Tongue (tissue), 2 donors: ENCODE results near the gene LUM. TPM values are rescaled to one million over a fixed set of nuclear protein-coding genes. Genes with fewer than 3 reads are reported as not detected.
"Not testable (repeated sequence)": the region's sequence is repeated elsewhere in the genome, so short reads cannot be mapped to it uniquely, and the experiment has no call there.

Source experiments
- DNase-seq: peaks from one replicate; pipeline ENCODE4 v3.0.0-alpha.2; 2015
- total RNA-seq: library from RNA; depleted of rRNA; stranded (reverse); fragments of >200 nt; gene quantifications from one replicate; pipeline ENCODE4 v1.2.3, GENCODE V29; 2014

LUM gene
- total RNA-seq, 1 donor from 2014 or later: 449 TPM

DNA sequence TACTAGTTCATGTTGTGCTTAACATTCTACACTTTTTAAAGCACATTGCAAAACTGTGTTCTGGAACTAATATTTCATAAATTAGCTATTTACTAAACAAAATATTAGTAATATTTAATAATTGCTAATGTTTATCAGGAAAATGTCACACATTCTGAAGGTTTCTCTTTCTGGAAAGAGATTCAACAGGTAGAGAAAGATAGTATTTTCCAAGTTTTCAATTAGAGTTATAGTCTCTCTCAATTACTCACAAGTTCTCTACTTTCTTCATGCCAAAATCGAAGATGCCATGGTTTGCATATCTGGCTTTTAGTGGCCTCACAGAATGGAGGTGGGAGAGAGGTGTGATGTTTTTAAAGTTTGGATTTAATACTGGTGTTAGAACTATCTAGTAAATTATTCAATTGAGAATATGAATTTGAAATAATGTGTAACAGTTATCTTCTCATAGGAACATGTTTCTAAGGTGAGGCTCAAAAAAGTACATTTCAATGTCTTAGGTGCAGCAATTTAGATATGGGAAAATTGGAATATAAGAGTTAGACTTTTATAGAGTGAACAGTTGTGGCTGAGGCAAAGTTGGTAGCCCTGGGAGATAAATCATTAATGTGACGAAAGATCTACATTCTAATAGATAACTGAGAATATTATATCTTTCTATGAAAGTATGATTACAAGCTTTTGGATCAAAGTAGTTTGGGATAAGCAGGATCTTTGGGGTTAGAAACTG lies 1.5 kb downstream of the LUM start:
- DNase-seq: no peak

DNA sequence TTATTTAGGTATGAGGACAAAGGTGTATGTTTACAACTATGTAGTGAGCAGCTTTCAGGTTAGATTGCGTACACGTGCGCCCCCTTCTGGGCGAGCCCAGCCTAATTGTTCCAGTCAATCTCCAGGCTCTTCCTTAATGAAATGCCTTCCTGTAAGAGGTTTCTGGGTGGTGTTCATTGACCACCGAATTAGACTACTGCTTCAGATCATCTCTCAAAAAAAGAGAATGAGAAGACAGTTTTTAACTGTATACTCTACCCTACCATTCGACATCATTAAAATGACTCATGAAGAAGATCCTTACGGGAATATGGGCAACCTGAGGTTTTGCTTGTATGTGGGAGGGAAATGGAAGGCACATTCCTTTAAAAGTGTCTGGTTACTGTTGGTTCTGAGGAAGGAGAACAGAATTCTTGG lies 2.1 kb downstream of the LUM start:
- DNase-seq: peak; percentile 77

- no peak for DNase-seq
These were observed 3.0 kb downstream of the LUM start for GRCh38 chr12:91108196-91108755.

- DNase-seq: no peak
These were observed 5.0 kb downstream of the LUM start for GRCh38 chr12:91106283-91106682.

DNA sequence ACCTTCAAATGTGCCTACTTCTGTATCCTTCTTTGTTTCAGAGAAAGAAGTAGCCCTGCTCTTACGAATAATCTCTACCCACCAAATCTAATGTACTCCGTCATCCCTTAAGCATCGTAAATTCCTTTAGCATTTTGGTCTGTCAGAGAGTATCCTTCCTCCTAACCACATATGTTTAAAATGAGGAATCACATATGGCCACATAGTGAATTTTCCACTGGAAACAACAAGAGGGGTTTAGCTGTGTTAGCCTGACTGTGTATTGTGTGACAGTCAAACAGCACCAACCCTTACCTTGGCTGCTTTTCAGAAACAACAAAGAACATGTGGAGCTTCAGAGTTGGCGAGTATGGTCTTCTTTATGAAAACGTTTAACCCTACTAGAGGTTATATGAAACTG lies 5.5 kb downstream of the LUM start:
- DNase-seq: peak; percentile 53

DNA sequence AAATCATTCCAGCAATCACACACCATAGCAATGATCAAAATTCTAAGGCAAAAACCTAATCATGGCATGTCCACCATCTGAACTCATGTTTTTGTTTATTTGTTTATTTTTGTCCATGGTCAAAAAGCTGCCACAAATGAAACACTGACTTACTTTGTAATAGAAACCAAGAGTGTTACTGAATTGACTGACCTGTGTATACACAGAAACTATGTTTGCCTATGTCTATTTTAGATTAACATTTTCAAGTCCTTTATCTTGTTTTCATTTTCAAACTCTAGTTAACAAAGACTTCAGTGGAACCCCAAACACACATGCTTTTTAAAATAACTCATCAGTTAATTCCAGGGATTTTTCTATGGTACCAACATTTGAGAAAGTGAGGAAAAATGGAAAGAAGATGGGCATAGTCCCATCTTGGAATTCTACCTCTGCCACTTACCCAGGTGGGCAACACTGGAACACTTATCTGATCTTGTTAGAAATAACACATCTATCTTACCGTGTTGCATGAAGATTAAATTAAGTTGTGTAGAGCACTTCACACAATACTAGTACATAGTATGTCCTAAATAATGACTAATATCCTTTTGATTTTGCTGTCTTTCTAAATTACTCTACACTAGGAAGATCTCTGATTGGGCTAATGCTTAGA lies 6.4 kb downstream of the LUM start:
- DNase-seq: no peak

DNA sequence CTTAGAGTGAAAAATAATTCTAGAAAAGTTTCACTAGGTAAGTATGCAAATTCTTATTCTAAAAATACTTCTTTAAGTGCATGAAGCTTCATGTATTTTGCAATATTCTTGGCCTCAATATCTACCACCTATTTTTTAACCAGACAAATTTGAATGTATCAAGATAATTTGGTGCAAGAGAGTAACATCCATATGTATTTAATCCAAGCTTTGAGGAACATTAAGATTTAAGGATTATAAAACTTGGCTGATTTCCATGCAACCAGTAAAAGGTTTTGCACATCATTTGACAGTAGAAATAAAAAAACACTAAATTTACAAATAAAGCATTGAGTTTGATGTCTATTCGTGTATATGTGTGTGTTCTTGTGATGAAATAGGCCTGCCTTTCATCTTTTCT lies 7.7 kb downstream of the LUM start:
- DNase-seq: no peak

GRCh38 chr12:91103101-91103500 lies 8.2 kb downstream of the LUM start:
- no peak for DNase-seq

DNA sequence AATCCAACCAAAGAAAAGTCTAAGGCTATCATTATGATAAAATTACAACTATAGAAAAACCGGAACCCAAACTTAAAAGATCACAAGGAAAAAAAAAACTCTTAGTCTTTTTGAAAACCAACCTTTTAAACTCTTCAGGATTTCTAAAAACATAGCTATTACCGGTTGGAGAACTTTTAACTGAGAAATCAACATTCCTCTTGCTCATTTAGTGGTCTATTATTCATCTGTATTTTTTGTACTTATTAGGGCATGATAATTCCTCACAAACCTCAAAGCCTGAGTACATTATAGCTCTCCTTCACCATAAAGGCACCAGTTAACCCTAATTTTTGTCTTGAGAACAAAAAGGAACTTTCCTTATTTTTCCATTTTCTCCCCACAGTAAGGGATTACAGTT lies 10.4 kb downstream of the LUM start:
- DNase-seq: no peak

- DNase-seq: no peak
These were observed 11.5 kb downstream of the LUM start for GRCh38 chr12:91099836-91100235.

DNA sequence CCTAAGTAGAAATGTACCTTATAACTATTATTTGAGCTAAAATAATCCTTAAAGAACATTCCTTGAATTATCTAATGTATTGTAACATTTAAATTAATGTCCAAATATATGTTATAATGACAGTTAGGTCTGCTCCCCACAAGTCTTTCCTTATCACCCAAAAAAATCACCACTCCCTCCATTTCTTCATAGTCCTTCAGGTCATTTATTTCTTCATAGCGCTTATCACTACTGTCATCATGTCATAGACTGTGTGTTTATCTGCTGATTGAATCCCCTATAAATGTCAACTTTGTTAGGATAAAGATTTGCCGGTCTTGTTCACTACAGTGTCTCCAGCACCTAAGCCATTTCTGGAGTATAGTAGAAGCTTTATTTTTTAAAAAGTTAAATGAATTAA lies 12.0 kb downstream of the LUM start:
- DNase-seq: no peak

DNA sequence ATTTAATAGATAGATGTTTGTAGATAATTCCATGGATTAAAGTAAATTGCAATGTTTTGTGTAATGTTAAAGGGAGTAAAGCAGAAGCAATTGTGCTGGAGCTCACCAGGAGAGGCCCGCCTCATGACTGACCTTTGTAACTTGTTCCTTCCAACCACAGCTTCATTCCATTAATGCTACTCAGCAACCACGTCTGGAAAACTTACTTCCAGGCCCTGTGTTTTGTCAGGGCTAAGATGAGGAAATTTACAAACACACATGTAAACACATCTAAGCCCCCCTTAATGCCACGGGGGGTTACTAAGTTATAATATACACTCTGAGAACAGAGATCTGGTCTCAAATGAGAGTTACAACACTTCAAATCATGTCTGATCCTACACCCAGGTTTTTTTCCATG lies 12.4 kb downstream of the LUM start:
- DNase-seq: peak; percentile 21

DNA sequence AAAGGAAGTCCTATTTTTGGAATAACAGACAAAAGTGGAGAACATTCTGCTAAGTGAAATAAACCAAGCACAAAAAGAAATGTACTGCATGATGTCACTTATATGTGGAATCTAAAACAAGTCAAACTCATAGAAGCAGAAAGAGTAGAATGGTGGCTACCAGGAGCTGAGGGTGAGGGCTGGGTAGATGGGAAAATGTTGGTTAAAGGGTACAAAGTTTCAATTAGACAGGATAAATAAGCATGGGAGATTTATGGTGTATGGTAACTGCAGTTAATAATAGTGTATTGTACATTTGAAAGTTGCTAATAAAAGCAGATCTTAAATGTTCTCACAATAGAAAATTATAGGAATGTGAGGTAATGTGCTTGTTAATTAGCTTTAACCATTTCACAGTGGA lies 12.8 kb downstream of the LUM start:
- DNase-seq: no peak

DNA sequence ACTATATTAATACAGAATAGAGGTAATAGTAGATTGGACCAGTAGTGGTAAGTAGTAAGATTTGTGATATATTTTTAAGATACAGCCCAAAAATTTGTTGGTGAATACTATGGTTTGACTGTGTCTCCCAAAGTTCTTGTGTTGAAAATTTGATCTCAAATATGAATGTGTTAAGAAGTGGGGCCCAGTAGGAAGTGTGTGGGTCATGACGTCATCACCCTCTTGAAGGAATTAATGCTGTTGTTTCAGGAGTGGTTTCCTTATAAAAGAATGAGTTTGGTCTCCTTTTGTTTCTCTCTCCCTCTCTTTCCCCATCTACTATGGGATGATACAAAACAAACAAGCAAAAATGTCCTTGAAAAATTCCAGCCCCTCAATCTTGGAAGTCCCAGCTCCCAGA lies 16.3 kb downstream of the LUM start:
- DNase-seq: no peak

GRCh38 chr12:91094032-91094662 lies 17.1 kb downstream of the LUM start:
- no peak for DNase-seq

DNA sequence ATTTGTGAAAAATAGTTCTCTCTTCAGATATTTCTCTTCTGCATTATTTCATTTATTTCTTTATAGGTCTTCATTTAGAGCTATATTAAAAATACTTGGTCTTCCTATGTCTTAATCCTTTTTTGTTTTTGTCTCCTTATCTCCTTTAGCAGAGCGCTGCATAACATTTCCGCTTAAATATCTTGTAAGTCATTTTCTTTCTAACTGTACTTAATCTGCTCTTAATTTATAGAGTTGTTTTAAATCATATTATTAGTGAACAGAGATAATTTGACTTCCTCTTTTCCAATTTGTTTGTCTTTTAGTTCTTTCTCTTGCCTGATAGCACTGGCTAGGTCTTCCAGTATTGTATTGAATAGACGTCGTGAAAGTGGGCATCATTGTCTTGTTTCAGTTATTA lies 18.0 kb downstream of the LUM start:
- DNase-seq: no peak

DNA sequence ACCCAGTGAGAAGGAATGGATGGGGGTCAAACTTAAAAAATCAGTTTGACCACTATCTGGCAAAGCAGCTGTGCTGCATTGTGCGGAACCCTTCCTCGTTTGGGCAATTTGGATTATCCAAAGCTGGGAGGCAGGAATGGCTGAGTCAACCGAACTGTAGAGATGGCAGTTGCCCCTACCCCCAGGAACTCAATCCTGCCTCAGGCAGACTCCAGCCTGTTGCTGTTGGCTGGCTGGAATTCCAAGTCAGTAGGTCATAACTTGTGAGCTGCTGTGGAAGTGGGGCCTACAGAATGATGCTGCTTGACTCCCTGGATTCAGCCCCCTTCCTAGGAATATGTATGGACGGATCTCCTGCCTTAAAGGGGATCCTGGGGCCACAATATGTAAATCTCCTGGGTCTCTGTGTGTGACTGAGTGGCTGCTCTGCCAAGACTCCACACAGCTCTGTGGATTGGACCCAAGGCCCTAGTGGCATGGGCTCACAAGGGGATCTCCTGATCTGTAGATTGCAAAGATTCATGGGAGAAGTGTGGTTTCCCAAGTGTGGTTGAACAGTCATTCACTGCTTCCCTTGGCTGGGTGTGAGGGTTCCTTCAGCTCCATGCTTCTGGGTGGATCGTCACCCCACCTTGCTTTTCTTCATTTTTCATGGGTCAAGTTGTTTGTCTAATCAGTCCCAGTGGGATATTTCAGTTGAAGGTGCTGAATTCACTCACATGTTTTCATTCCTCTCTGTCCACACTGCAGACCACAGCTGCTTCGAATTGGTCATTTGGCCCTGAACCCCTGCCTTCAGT lies 19.2 kb downstream of the LUM start:
- no peak for DNase-seq

- DNase-seq: not testable (repeated sequence)
These were observed 21.3 kb downstream of the LUM start for GRCh38 chr12:91089953-91090352.

DNA sequence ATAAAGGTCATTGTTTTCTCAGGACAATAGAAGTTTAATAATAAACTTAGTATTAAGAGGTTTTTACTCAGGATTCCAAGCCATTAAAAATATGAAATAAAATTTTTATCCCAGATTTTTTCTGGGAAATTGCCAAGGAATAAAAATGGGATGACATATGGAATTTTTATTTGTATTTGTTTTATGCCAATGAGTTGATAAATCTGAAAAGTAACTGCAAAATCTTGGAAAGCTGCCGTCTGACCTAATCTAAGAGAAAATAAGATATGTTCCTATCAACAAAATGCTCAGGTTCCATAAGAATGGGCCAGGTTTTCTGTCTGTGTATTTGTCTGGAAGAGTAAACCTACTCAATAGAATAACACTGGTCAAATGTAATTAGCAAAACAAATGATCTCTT lies 31.3 kb downstream of the LUM start:
- no peak for DNase-seq

- no peak for DNase-seq
These were observed 32.8 kb downstream of the LUM start for GRCh38 chr12:91078501-91078900.

- no peak for DNase-seq
These were observed 33.9 kb downstream of the LUM start for GRCh38 chr12:91077228-91077954.

DNA sequence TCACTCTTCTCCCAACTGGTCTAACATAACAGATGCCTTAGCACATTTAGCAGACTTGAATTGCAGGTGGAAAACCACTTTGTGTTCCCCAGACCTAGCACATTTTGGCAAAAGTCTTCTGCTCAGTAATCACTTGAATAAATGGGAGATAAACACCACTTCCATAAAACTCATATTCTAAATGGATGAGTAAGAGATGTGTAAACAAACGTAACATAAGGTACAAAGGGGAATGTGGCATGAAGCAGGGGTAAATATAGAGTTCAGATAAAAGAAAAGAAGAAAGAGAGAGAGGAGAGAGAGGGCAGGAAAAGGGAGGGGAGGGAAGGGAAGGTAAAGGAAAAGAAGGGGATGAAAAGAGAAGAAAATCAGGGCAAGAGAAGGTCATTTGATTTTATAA lies 36.4 kb downstream of the LUM start:
- no peak for DNase-seq
